ENCODE measurements around the gene AFTPH.

GRCh38 chr2:64622443-64623241 is 98.5 kb downstream of the AFTPH start:
- TF ChIP-seq CTCF (IDR thresholded peaks at IDR 0.05; ENCODE audit: insufficient read depth, low read depth, low read length) (no peak), EZH2 (IDR thresholded peaks at IDR 0.05; ENCODE audit: insufficient read depth, low read length) (no peak)

All from astrocyte (in vitro differentiated cells and primary cell).